A549 (cell line): ENCODE results near the gene TUG1. TPM values are rescaled to one million over a fixed set of nuclear protein-coding genes. Genes with fewer than 3 reads are reported as not detected.

Experiments used
- polyA plus RNA-seq, 4 experiments: library from polyadenylated mRNA; depleted of rRNA in 3 of 4; stranded (reverse); fragments of >200 nt; fragmentation: RNase III in 1 of 4; extraction: RNeasy Plus Mini Kit Qiagen cat#74134 plus additional on column Dnase treatment in 1 of 4; gene quantifications; 2 replicates in 3 of 4; 3 replicates in 1 of 4; pipeline ENCODE4 v1.2.3, GENCODE V29; 2011 to 2017
- small RNA-seq, 6 experiments: library from RNA; depleted of rRNA; stranded (forward); fragments of <200 nt; gene quantifications; one replicate each; pipeline ENCODE3, GENCODE V24; 2012

Gene TUG1
- polyA plus RNA-seq, 2 of the 4 experiments (the other 2 are of a cell fraction) = 29.9 to 104 TPM

Small RNAs within 50 kb of the gene (small RNA-seq; reads per million reads assigned to genes)
- 0 reads per million in 6 experiments for gene RF01892

Other genes with a start within 250 kb of the TUG1 start
- gene MORC2, start 491 bp upstream of the TUG1 start, polyA plus RNA-seq (2011; rRNA removed) = 16.0 and 28.1 TPM in 2 replicates
- gene MORC2, start 491 bp upstream of the TUG1 start, polyA plus RNA-seq (2017; fragmentation: RNase III; extraction: RNeasy Plus Mini Kit Qiagen cat#74134 plus additional on column Dnase treatment) = 14.8 to 18.0 TPM (median 16.6 TPM) in 3 replicates
- 7.0 and 12.7 TPM in 2 replicates for gene SMTN, start 112.1 kb downstream of the TUG1 start, polyA plus RNA-seq (2011; rRNA removed)
- 33.1 to 37.3 TPM (median 34.9 TPM) in 3 replicates for gene SMTN, start 112.1 kb downstream of the TUG1 start, polyA plus RNA-seq (2017; fragmentation: RNase III; extraction: RNeasy Plus Mini Kit Qiagen cat#74134 plus additional on column Dnase treatment)
- 14.2 and 15.3 TPM in 2 replicates for gene SELENOM, start 138.3 kb downstream of the TUG1 start, polyA plus RNA-seq (2011; rRNA removed)
- 46.4 to 50.2 TPM (median 46.5 TPM) in 3 replicates for gene SELENOM, start 138.3 kb downstream of the TUG1 start, polyA plus RNA-seq (2017; fragmentation: RNase III; extraction: RNeasy Plus Mini Kit Qiagen cat#74134 plus additional on column Dnase treatment)
- gene INPP5J, start 153.7 kb downstream of the TUG1 start, polyA plus RNA-seq (2011; rRNA removed) = 0.70 and 0.98 TPM in 2 replicates
- 1.3 to 1.8 TPM (median 1.5 TPM) in 3 replicates for gene INPP5J, start 153.7 kb downstream of the TUG1 start, polyA plus RNA-seq (2017; fragmentation: RNase III; extraction: RNeasy Plus Mini Kit Qiagen cat#74134 plus additional on column Dnase treatment)
- gene PLA2G3, start 171.2 kb downstream of the TUG1 start, polyA plus RNA-seq (2011; rRNA removed) = not detected in 2 replicates
- not detected in 3 replicates for gene PLA2G3, start 171.2 kb downstream of the TUG1 start, polyA plus RNA-seq (2017; fragmentation: RNase III; extraction: RNeasy Plus Mini Kit Qiagen cat#74134 plus additional on column Dnase treatment)
- 23.5 and 25.5 TPM in 2 replicates for gene RNF185, start 190.9 kb downstream of the TUG1 start, polyA plus RNA-seq (2011; rRNA removed)
- 12.9 to 14.6 TPM (median 14.0 TPM) in 3 replicates for gene RNF185, start 190.9 kb downstream of the TUG1 start, polyA plus RNA-seq (2017; fragmentation: RNase III; extraction: RNeasy Plus Mini Kit Qiagen cat#74134 plus additional on column Dnase treatment)
- gene LIMK2, start 243.0 kb downstream of the TUG1 start, polyA plus RNA-seq (2011; rRNA removed) = 3.1 and 4.9 TPM in 2 replicates
- gene LIMK2, start 243.0 kb downstream of the TUG1 start, polyA plus RNA-seq (2017; fragmentation: RNase III; extraction: RNeasy Plus Mini Kit Qiagen cat#74134 plus additional on column Dnase treatment) = 6.4 to 7.3 TPM (median 6.9 TPM) in 3 replicates